HL-60 (cell line): ENCODE results near the gene RHEX.

Source experiments
- DNase-seq, 2 experiments: peaks; one replicate each; pipeline ENCODE4 v3.0.0-alpha.2; 2010 to 2020; ENCODE audit warnings: low read depth in 1 of 2, low spot score in 1 of 2
- H3K27ac ChIP-seq: fragments of 250-450 bp; sonication (Bioruptor Pico); replicated peaks from 2 replicates; pipeline ENCODE4 v1.5.1; 2020; ENCODE audit warnings: mild to moderate bottlenecking, moderate library complexity
- H3K27me3 ChIP-seq: fragments of 250-450 bp; sonication (Bioruptor Pico); 2 replicates; pipeline ENCODE4 v1.5.1; 2021; ENCODE audit warnings: mild to moderate bottlenecking, moderate library complexity; ENCODE audit not compliant: insufficient read depth, poor library complexity, severe bottlenecking
- H3K4me3 ChIP-seq: replicated peaks from 2 replicates; pipeline ENCODE4 v1.5.1; 2011; ENCODE audit warnings: mild to moderate bottlenecking, control low read depth, low read length; ENCODE audit not compliant: insufficient read depth
- CTCF ChIP-seq: IDR thresholded peaks from one replicate; pipeline ENCODE4 v1.5.1; 2011; ENCODE audit warnings: low read length, control low read depth, inconsistent platforms; ENCODE audit not compliant: insufficient read depth
- GABPA ChIP-seq: IDR thresholded peaks from 2 replicates; pipeline ENCODE4 v1.6.1; 2012; ENCODE audit warnings: low read depth
- POLR2AphosphoS5 ChIP-seq: IDR thresholded peaks from 2 replicates; pipeline ENCODE4 v1.6.1; 2012; ENCODE audit warnings: low read depth
- REST ChIP-seq: IDR thresholded peaks from 2 replicates; pipeline ENCODE4 v1.6.1; 2012; ENCODE audit warnings: low read depth; ENCODE audit not compliant: insufficient replicate concordance
- SPI1 ChIP-seq: IDR thresholded peaks from 2 replicates; pipeline ENCODE4 v1.6.1; 2012; ENCODE audit warnings: low read depth, mild to moderate bottlenecking, borderline replicate concordance

RHEX gene

GRCh38 chr1:206144605-206145004 is 91.6 kb downstream of the RHEX start:
- no peak for DNase-seq

GRCh38 chr1:206145771-206146290 is 92.9 kb downstream of the RHEX start:
- H3K27me3 ChIP-seq: no peaks in the 10 kb centered on the region
- no peak for DNase-seq
- no peak for TF ChIP-seq CTCF
- no peak for TF ChIP-seq POLR2AphosphoS5
- TF ChIP-seq SPI1: no peak
- no peak for TF ChIP-seq GABPA
- TF ChIP-seq REST: no peak
- no peak overlapping the region for H3K27ac ChIP-seq
- no peak overlapping the region for H3K4me3 ChIP-seq

More at GRCh38 chr1:206144605-206145004, 91.6 kb downstream of the RHEX start:
- Histone ChIP-seq H3K27me3 (no peaks in the 10 kb centered on the region), H3K4me3 (no peak overlapping the region), H3K27ac (no peak overlapping the region)
- TF ChIP-seq CTCF (no peak), POLR2AphosphoS5 (no peak), SPI1 (no peak), REST (no peak), GABPA (no peak)
